ENCODE results near the gene ANKRD52. TPM values are rescaled to one million over a fixed set of nuclear protein-coding genes. Genes with fewer than 3 reads are reported as not detected.

ANKRD52 gene
- total and polyA plus RNA-seq, 9 of the 15 experiments (the other 6 are each of a cell fraction or from before 2014, with no cell fraction given), result 0.52 to 46.8 (median 7.9) TPM

DNA sequence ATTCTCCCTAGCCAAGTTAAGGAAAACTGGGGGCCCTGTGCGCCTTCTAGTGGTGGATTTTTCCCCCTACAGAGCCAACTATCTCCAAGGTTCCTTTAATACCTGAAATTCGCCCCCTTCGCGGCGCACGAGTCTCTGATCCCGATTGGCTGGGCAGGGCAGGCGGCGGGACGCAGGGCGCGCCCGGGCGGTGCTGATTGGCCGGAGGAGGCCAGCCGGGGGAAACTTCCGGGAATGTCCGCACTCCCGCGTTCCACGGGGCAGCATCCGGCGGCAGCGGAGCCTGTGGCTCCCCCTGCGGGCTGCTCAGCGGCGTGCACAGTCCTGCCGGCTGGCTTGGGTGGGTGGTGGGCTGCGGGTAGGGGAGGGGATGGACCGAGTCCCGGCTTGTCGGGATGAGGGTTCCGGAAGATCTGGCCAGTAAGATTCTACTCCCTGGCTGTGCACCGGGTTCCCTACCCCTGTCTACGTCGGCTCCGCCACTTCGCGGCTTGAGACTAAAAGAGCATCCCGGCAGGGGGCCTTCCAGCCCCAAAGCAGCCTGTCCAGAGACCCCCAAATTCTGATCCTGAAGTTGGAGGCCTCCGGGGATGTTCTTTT is 34.0 kb downstream of the ANKRD52 start, which contains the start of gene NABP2 (continued):
- TF ChIP-seq, protein P1, sequence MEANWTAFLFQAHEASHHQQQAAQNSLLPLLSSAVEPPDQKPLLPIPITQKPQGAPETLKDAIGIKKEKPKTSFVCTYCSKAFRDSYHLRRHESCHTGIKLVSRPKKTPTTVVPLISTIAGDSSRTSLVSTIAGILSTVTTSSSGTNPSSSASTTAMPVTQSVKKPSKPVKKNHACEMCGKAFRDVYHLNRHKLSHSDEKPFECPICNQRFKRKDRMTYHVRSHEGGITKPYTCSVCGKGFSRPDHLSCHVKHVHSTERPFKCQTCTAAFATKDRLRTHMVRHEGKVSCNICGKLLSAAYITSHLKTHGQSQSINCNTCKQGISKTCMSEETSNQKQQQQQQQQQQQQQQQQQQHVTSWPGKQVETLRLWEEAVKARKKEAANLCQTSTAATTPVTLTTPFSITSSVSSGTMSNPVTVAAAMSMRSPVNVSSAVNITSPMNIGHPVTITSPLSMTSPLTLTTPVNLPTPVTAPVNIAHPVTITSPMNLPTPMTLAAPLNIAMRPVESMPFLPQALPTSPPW (CRISPR knock-in tag; IDR thresholded peaks at IDR 0.05), result peak; percentile 75
- TF ChIP-seq, protein P2, sequence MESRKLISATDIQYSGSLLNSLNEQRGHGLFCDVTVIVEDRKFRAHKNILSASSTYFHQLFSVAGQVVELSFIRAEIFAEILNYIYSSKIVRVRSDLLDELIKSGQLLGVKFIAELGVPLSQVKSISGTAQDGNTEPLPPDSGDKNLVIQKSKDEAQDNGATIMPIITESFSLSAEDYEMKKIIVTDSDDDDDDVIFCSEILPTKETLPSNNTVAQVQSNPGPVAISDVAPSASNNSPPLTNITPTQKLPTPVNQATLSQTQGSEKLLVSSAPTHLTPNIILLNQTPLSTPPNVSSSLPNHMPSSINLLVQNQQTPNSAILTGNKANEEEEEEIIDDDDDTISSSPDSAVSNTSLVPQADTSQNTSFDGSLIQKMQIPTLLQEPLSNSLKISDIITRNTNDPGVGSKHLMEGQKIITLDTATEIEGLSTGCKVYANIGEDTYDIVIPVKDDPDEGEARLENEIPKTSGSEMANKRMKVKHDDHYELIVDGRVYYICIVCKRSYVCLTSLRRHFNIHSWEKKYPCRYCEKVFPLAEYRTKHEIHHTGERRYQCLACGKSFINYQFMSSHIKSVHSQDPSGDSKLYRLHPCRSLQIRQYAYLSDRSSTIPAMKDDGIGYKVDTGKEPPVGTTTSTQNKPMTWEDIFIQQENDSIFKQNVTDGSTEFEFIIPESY (CRISPR knock-in tag; IDR thresholded peaks at IDR 0.05), result peak; percentile 85
- TF ChIP-seq, protein P3, sequence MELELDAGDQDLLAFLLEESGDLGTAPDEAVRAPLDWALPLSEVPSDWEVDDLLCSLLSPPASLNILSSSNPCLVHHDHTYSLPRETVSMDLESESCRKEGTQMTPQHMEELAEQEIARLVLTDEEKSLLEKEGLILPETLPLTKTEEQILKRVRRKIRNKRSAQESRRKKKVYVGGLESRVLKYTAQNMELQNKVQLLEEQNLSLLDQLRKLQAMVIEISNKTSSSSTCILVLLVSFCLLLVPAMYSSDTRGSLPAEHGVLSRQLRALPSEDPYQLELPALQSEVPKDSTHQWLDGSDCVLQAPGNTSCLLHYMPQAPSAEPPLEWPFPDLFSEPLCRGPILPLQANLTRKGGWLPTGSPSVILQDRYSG (tag; conservative IDR thresholded peaks at IDR 0.05; ENCODE audit: low read depth), result no peak
- TF ChIP-seq, protein P4, sequence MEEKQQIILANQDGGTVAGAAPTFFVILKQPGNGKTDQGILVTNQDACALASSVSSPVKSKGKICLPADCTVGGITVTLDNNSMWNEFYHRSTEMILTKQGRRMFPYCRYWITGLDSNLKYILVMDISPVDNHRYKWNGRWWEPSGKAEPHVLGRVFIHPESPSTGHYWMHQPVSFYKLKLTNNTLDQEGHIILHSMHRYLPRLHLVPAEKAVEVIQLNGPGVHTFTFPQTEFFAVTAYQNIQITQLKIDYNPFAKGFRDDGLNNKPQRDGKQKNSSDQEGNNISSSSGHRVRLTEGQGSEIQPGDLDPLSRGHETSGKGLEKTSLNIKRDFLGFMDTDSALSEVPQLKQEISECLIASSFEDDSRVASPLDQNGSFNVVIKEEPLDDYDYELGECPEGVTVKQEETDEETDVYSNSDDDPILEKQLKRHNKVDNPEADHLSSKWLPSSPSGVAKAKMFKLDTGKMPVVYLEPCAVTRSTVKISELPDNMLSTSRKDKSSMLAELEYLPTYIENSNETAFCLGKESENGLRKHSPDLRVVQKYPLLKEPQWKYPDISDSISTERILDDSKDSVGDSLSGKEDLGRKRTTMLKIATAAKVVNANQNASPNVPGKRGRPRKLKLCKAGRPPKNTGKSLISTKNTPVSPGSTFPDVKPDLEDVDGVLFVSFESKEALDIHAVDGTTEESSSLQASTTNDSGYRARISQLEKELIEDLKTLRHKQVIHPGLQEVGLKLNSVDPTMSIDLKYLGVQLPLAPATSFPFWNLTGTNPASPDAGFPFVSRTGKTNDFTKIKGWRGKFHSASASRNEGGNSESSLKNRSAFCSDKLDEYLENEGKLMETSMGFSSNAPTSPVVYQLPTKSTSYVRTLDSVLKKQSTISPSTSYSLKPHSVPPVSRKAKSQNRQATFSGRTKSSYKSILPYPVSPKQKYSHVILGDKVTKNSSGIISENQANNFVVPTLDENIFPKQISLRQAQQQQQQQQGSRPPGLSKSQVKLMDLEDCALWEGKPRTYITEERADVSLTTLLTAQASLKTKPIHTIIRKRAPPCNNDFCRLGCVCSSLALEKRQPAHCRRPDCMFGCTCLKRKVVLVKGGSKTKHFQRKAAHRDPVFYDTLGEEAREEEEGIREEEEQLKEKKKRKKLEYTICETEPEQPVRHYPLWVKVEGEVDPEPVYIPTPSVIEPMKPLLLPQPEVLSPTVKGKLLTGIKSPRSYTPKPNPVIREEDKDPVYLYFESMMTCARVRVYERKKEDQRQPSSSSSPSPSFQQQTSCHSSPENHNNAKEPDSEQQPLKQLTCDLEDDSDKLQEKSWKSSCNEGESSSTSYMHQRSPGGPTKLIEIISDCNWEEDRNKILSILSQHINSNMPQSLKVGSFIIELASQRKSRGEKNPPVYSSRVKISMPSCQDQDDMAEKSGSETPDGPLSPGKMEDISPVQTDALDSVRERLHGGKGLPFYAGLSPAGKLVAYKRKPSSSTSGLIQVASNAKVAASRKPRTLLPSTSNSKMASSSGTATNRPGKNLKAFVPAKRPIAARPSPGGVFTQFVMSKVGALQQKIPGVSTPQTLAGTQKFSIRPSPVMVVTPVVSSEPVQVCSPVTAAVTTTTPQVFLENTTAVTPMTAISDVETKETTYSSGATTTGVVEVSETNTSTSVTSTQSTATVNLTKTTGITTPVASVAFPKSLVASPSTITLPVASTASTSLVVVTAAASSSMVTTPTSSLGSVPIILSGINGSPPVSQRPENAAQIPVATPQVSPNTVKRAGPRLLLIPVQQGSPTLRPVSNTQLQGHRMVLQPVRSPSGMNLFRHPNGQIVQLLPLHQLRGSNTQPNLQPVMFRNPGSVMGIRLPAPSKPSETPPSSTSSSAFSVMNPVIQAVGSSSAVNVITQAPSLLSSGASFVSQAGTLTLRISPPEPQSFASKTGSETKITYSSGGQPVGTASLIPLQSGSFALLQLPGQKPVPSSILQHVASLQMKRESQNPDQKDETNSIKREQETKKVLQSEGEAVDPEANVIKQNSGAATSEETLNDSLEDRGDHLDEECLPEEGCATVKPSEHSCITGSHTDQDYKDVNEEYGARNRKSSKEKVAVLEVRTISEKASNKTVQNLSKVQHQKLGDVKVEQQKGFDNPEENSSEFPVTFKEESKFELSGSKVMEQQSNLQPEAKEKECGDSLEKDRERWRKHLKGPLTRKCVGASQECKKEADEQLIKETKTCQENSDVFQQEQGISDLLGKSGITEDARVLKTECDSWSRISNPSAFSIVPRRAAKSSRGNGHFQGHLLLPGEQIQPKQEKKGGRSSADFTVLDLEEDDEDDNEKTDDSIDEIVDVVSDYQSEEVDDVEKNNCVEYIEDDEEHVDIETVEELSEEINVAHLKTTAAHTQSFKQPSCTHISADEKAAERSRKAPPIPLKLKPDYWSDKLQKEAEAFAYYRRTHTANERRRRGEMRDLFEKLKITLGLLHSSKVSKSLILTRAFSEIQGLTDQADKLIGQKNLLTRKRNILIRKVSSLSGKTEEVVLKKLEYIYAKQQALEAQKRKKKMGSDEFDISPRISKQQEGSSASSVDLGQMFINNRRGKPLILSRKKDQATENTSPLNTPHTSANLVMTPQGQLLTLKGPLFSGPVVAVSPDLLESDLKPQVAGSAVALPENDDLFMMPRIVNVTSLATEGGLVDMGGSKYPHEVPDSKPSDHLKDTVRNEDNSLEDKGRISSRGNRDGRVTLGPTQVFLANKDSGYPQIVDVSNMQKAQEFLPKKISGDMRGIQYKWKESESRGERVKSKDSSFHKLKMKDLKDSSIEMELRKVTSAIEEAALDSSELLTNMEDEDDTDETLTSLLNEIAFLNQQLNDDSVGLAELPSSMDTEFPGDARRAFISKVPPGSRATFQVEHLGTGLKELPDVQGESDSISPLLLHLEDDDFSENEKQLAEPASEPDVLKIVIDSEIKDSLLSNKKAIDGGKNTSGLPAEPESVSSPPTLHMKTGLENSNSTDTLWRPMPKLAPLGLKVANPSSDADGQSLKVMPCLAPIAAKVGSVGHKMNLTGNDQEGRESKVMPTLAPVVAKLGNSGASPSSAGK (IDR thresholded peaks at IDR 0.05), result peak; percentile 82
- TF ChIP-seq RAD21 (CRISPR knock-in tag; conservative IDR thresholded peaks at IDR 0.05 in 1 of 2, IDR thresholded peaks at IDR 0.05 in 1 of 2) (peak; percentile 77), RCOR1 (IDR thresholded peaks at IDR 0.05; ENCODE audit: borderline replicate concordance in 1 of 2, low read depth in 2 of 2, low read length in 2 of 2) (peak in 1 of 2 experiments; percentile 81; a peak in 2 of 4 replicates), DACH1 (IDR thresholded peaks at IDR 0.05; ENCODE audit: partially characterized antibody) (peak; percentile 16), GABPB1 (CRISPR knock-in tag; IDR thresholded peaks at IDR 0.05) (peak; percentile 94)

Measured in K562 (cell line).